AG04450 (cell line): ENCODE results near the gene LETM1. TPM values are rescaled to one million over a fixed set of nuclear protein-coding genes. Genes with fewer than 3 reads are reported as not detected.

Source experiments
- CTCF ChIA-PET: fragments of 300-600, 350-600 bp; formaldehyde crosslinking; extraction: SDS; loops from one replicate; lab custom pipeline; 2022; ENCODE audit warnings: antibody characterized with exemption, inconsistent platforms; lab: Charles Lee
- POLR2A ChIA-PET: fragments of 350-600 bp; formaldehyde crosslinking; extraction: SDS; loops from one replicate; lab custom pipeline; 2021; ENCODE audit warnings: antibody characterized with exemption, inconsistent platforms; lab: Yijun Ruan, JAX
- DNase-seq: peaks from one replicate; pipeline ENCODE4 v3.0.0-alpha.2; 2011; ENCODE audit warnings: low read depth, low spot score
- H3K27ac ChIP-seq: one replicate; pipeline ENCODE4 v1.5.1; 2012; ENCODE audit warnings: low read depth, low read length, control low read depth
- H3K27me3 ChIP-seq: one replicate; pipeline ENCODE4 v1.6.0; 2012; ENCODE audit warnings: low read length; ENCODE audit not compliant: control insufficient read depth, insufficient read depth
- H3K4me3 ChIP-seq: 2 replicates; pipeline ENCODE4 v1.5.1; 2011; ENCODE audit warnings: mild to moderate bottlenecking, low read depth, low read length, control low read depth
- H3K9me3 ChIP-seq: 2 replicates; pipeline ENCODE4 v1.5.1; 2012; ENCODE audit warnings: low read length; ENCODE audit not compliant: control insufficient read depth, insufficient read depth
- polyA plus RNA-seq: library from polyadenylated mRNA; depleted of rRNA; stranded (reverse); fragments of >200 nt; gene quantifications from 2 replicates; pipeline ENCODE4 v1.2.3, GENCODE V29; 2011
- TF ChIP-seq, protein P1 (sequence below): IDR thresholded peaks from 2 replicates; pipeline ENCODE4 v1.5.1; 2011; ENCODE audit warnings: low read depth, low read length, control low read depth, inconsistent platforms

LETM1 gene
- polyA plus RNA-seq, 1 experiment: 11.9 TPM

DNA sequence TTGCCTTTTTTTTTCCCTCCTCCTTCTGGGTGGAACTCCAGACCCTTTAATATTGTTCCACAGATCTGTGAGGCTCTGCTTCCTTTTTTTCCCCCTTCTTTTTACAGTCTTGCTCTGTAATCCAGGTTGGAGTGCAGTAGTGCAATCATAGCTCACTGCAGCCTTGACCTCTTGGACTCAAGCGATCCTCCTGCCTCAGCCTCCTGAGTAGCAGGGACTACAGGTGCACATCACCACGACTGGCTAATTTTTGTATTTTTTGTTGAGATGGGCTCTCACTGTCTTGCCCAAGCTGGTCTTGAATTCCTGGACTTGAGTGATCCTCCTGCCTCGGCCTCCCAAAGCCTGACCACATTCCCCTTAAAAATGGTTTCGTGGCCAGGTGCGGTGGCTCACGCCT is 42.1 kb upstream of the LETM1 start:
- POLR2A ChIA-PET: no interaction called here
- CTCF ChIA-PET: interaction anchor here (0.8 to 4.6 kb wide), 7 partner anchors 11 to 149 kb away, joined by 3 to 81 read pairs (median 9); no protein-coding TSS in a partner anchor
- TF ChIP-seq, protein P1, sequence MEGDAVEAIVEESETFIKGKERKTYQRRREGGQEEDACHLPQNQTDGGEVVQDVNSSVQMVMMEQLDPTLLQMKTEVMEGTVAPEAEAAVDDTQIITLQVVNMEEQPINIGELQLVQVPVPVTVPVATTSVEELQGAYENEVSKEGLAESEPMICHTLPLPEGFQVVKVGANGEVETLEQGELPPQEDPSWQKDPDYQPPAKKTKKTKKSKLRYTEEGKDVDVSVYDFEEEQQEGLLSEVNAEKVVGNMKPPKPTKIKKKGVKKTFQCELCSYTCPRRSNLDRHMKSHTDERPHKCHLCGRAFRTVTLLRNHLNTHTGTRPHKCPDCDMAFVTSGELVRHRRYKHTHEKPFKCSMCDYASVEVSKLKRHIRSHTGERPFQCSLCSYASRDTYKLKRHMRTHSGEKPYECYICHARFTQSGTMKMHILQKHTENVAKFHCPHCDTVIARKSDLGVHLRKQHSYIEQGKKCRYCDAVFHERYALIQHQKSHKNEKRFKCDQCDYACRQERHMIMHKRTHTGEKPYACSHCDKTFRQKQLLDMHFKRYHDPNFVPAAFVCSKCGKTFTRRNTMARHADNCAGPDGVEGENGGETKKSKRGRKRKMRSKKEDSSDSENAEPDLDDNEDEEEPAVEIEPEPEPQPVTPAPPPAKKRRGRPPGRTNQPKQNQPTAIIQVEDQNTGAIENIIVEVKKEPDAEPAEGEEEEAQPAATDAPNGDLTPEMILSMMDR: no peak
- Histone ChIP-seq H3K27me3 (no peaks in the 10 kb centered on the region), H3K27ac (no peak overlapping the region), H3K4me3 (no peak overlapping the region), H3K9me3 (no peaks in the 10 kb centered on the region)
- no peak for DNase-seq

DNA sequence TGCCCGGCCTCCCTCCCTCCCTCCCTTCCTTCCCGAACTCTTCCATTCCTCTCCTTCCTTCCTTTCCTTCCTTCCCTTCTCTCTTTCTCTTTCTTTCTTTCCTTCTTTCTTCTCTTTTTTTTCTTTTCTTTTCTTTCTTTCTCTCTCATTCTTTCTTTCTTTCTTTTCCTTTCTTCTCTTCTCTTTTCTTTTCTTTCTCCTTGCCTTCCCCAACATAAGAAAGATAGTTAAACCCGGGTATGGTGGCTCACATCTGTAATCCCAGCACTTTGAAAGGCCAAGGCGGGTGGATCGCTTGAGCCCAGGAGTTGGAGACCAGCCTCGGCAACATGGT is 40.7 kb upstream of the LETM1 start:
- no peak for DNase-seq
- no peak overlapping the region for H3K27ac ChIP-seq
- H3K27me3 ChIP-seq: no peaks in the 10 kb centered on the region
- TF ChIP-seq, protein P1: no peak
- H3K4me3 ChIP-seq: no peak overlapping the region
- H3K9me3 ChIP-seq: no peaks in the 10 kb centered on the region
- POLR2A ChIA-PET: no interaction called here
- CTCF ChIA-PET: interaction anchor here (4.6 kb wide), 1 partner anchor 13 kb away, joined by 81 read pairs; no protein-coding TSS in a partner anchor

DNA sequence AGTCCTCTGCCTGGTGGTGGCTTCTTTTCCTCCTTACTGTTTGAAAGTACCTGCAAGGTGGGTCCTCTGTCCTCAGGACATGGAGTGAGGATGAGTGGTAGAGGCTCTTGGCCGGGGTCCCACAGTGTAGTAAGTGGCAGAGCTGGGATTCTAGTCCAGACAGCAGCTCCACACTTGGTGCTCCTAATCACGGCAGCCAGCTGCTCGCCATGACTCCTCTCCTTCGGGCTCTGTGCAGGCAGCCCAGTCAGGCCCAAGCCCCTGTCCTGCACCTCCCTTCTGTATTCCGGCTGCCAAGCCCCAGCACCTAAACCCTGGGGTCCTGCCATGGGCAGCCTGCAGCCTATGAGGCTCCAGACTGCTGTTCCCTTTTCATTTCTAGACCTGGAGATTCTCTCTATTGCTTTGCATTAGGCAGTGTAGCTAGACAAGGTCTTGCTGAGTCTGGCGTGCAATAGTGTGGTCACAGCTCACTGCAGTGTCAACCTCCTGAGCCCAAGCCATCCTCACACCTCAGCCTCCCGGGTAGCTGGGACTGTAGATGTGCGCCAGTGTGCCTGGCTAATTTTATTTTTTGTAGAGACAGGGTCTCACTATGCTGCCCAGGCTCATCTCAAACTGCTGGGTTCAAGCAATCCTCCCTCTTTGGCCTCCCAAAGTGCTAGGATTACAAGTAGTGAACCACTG is 40.2 kb upstream of the LETM1 start:
- CTCF ChIA-PET: no interaction called here
- Histone ChIP-seq H3K9me3 (no peaks in the 10 kb centered on the region), H3K27me3 (no peaks in the 10 kb centered on the region), H3K27ac (no peak overlapping the region), H3K4me3 (no peak overlapping the region)
- DNase-seq: no peak
- TF ChIP-seq, protein P1: no peak
- POLR2A ChIA-PET: no interaction called here

DNA sequence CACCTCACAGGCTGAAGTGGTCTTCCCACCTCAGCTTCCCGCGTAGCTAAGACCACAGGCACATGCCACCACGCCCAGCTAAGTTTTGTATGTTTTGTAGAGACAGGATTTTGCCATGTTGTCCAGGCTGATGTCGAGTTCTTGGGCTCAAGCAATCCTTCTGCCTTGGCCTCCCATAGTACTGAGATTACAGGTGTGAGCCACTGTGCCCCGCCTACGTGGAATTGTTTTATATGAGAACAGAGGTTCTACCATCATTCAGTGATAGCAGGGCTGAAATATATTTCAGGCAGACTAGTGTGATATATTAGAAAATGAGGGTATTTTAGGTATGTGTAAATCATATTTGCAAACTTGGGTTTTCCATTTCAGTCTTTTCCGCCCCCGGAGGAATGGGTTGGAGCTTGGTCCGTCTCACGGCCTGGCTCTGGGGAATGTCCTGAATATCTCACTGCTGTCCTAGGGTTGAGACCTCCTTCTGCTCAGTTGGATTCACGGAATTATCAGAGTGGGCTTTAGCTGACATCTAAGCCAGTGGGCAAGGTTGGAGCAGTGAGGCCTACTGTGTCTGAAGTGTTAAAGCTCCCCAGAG is 35.1 kb upstream of the LETM1 start:
- Histone ChIP-seq H3K4me3 (no peak overlapping the region), H3K9me3 (peaks cover 6% of the 10 kb centered on the region; the same call in 1 of the 2 replicates), H3K27me3 (no peaks in the 10 kb centered on the region), H3K27ac (no peak overlapping the region)
- POLR2A ChIA-PET: no interaction called here
- CTCF ChIA-PET: interaction anchor here (0.6 to 3.5 kb wide), 4 partner anchors 8 to 143 kb away, joined by 4 to 23 read pairs (median 6); no protein-coding TSS in a partner anchor
- DNase-seq: no peak
- TF ChIP-seq, protein P1: no peak

DNA sequence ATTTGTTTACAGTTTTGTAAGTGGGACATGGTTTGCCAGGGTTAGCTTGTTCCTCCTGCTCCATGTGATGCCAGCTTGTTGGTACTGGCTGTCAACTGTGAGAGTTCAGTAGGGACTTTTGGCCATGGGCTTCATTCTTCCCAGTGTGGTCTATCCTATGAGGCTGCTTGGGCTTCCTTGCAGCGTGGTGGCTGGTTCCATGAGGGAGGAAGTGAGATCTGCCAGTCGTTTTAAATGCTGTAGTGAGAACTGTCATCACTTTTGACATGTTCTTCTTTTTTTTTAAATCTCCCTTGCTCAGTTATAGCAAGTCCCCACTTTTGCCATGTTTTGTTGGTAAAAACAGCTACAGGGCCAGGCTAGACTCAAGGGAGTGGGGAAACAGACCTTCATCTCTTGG is 31.1 kb upstream of the LETM1 start:
- H3K27me3 ChIP-seq: no peaks in the 10 kb centered on the region
- ChIA-PET POLR2A (no interaction called here), CTCF (interaction anchor here (1.4 to 3.1 kb wide), 2 partner anchors 13 to 194 kb away, joined by 3 to 20 read pairs; no protein-coding TSS in a partner anchor)
- no peak for DNase-seq
- H3K4me3 ChIP-seq: no peak overlapping the region
- peak overlapping the region; percentile 0 for H3K27ac ChIP-seq
- TF ChIP-seq, protein P1: no peak
- H3K9me3 ChIP-seq: peaks cover 6% of the 10 kb centered on the region; the same call in 1 of the 2 replicates
